HL-60 (cell line): ENCODE measurements around the gene TPCN2.

Experiments
- CTCF ChIP-seq: IDR thresholded peaks from one replicate; pipeline ENCODE4 v1.5.1; 2011; ENCODE audit warnings: low read length, control low read depth, inconsistent platforms; ENCODE audit not compliant: insufficient read depth
- GABPA ChIP-seq: IDR thresholded peaks from 2 replicates; pipeline ENCODE4 v1.6.1; 2012; ENCODE audit warnings: low read depth
- POLR2AphosphoS5 ChIP-seq: IDR thresholded peaks from 2 replicates; pipeline ENCODE4 v1.6.1; 2012; ENCODE audit warnings: low read depth

- TF ChIP-seq POLR2AphosphoS5 (no peak), CTCF (no peak), GABPA (no peak)
Observed at GRCh38 chr11:69054397-69055211, 5.9 kb downstream of the TPCN2 start.
